Endothelial cell of umbilical vein (primary cell): Measurements from ENCODE around the gene ACAA1. TPM values are rescaled to one million over a fixed set of nuclear protein-coding genes. Genes with fewer than 3 reads are reported as not detected.

Source experiments
- BruUV-seq: library from RNA; stranded (reverse); fragments of 400-500 nt; replicated peaks from 2 replicates; lab custom pipeline; 2021; lab: Mats Ljungman, UMichigan
- CTCF ChIA-PET: fragments of 300-600, 350-600 bp; sonication (Branson Sonifier 250); formaldehyde crosslinking; loops from one replicate; lab custom pipeline; 2021; ENCODE audit warnings: antibody characterized with exemption, inconsistent platforms; lab: Charles Lee
- POLR2A ChIA-PET: fragments of 300-600, 350-600 bp; sonication (Branson Sonifier 250); formaldehyde crosslinking; loops from one replicate; lab custom pipeline; 2021; ENCODE audit warnings: antibody characterized with exemption, inconsistent platforms; lab: Charles Lee
- DNase-seq: peaks from one replicate; pipeline ENCODE4 v3.0.0-alpha.2; 2011; ENCODE audit warnings: low read depth, low spot score
- FAIRE-seq: peaks from 2 replicates; lab custom pipeline; 2011; peaks lifted over from hg19 to GRCh38; lab: Jason Lieb, UNC
- H2AFZ ChIP-seq: 2 replicates; pipeline ENCODE4 v1.6.0; 2012; ENCODE audit warnings: low read depth, low read length, control low read depth, inconsistent platforms
- H3K27ac ChIP-seq: 2 replicates; pipeline ENCODE4 v1.5.1; 2011; ENCODE audit warnings: low read depth, mild to moderate bottlenecking, control low read depth, low read length, moderate library complexity; ENCODE audit not compliant: insufficient read depth
- H3K27me3 ChIP-seq, 2 experiments: 2 replicates each; pipeline versions ENCODE4 v1.6.0 to v1.6.1; 2011; ENCODE audit warnings: low read length in 2 of 2, mixed read lengths in 1 of 2; ENCODE audit not compliant: control insufficient read depth in 2 of 2, insufficient read depth in 2 of 2
- H3K36me3 ChIP-seq, 2 experiments: 2 replicates in 1 of 2; 3 replicates in 1 of 2; pipeline ENCODE4 v1.5.1; 2011; ENCODE audit warnings: low read length in 2 of 2, mild to moderate bottlenecking in 1 of 2, moderate library complexity in 1 of 2; ENCODE audit not compliant: control insufficient read depth in 2 of 2, insufficient read depth in 2 of 2; ENCODE audit errors: extremely low read depth in 1 of 2
- H3K4me1 ChIP-seq: 3 replicates; pipeline ENCODE4 v1.5.1; 2011; ENCODE audit warnings: mild to moderate bottlenecking, low read length; ENCODE audit not compliant: control insufficient read depth, insufficient read depth; ENCODE audit errors: extremely low read depth
- H3K4me2 ChIP-seq: 2 replicates; pipeline ENCODE4 v1.6.1; 2011; ENCODE audit warnings: low read length, control low read depth, mixed read lengths; ENCODE audit not compliant: insufficient read depth
- H3K4me3 ChIP-seq, 3 experiments: fragments of 200-600 bp in 1 of 3; sonication (generic), shearing (Covaris generic) in 1 of 3; replicated peaks in 1 of 3; 2 replicates each; pipeline ENCODE4 v1.5.1; 2011 to 2016; ENCODE audit warnings: control low read depth in 3 of 3, low read length in 3 of 3, mild to moderate bottlenecking in 2 of 3, inconsistent platforms in 1 of 3, low read depth in 1 of 3, moderate library complexity in 1 of 3; ENCODE audit not compliant: insufficient read depth in 1 of 3
- H3K79me2 ChIP-seq: 2 replicates; pipeline ENCODE4 v1.6.0; 2012; ENCODE audit warnings: low read length, inconsistent platforms; ENCODE audit not compliant: control insufficient read depth, insufficient read depth
- H3K9ac ChIP-seq: replicated peaks from 2 replicates; pipeline ENCODE3; 2011; ENCODE audit warnings: low read length, control low read depth; ENCODE audit not compliant: insufficient read depth; ENCODE audit errors: extremely low read depth
- H3K9me1 ChIP-seq: replicated peaks from 3 replicates; pipeline ENCODE4 v1.6.0; 2011; ENCODE audit warnings: mild to moderate bottlenecking, low read length; ENCODE audit not compliant: control insufficient read depth, insufficient read depth; ENCODE audit errors: extremely low read depth
- H3K9me3 ChIP-seq: replicated peaks from 2 replicates; pipeline ENCODE4 v1.5.1; 2012; ENCODE audit warnings: low read length, inconsistent platforms; ENCODE audit not compliant: control insufficient read depth, insufficient read depth
- H4K20me1 ChIP-seq: replicated peaks from 2 replicates; pipeline ENCODE3; 2011; ENCODE audit warnings: mild to moderate bottlenecking, low read length; ENCODE audit not compliant: control insufficient read depth, insufficient read depth; ENCODE audit errors: extremely low read depth
- CTCF ChIP-seq, 2 donors: IDR thresholded peaks; 1 replicate in 1 of 2; 2 replicates in 1 of 2; pipeline ENCODE4 v1.5.1; 2011; ENCODE audit warnings: low read length in 2 of 2, mild to moderate bottlenecking in 2 of 2, moderate library complexity in 2 of 2, control low read depth in 1 of 2, inconsistent platforms in 1 of 2, low read depth in 1 of 2; ENCODE audit not compliant: insufficient read depth in 1 of 2; ENCODE audit errors: extremely low read depth in 1 of 2
- EZH2 ChIP-seq: IDR thresholded peaks from 2 replicates; pipeline ENCODE4 v1.6.1; 2012; ENCODE audit warnings: borderline replicate concordance, low read depth, mild to moderate bottlenecking, moderate library complexity, low read length, inconsistent platforms; ENCODE audit not compliant: severe bottlenecking
- FOS ChIP-seq: IDR thresholded peaks from 2 replicates; pipeline ENCODE4 v1.6.1; 2011; ENCODE audit warnings: mild to moderate bottlenecking, low read length, moderate library complexity, borderline replicate concordance; ENCODE audit not compliant: insufficient read depth
- GATA2 ChIP-seq: IDR thresholded peaks from 2 replicates; pipeline ENCODE4 v1.7.0; 2011; ENCODE audit warnings: low read depth, mild to moderate bottlenecking, moderate library complexity, mixed read lengths, low read length; ENCODE audit not compliant: insufficient read length, insufficient read depth
- JUN ChIP-seq: IDR thresholded peaks from 2 replicates; pipeline ENCODE4 v1.6.1; 2011; ENCODE audit warnings: borderline replicate concordance, low read depth; ENCODE audit not compliant: insufficient read length, insufficient read depth
- MAX ChIP-seq: IDR thresholded peaks from 2 replicates; pipeline ENCODE4 v1.6.1; 2011; ENCODE audit not compliant: insufficient read depth, insufficient read length
- MYC ChIP-seq: IDR thresholded peaks from one replicate; pipeline ENCODE4 v1.6.1; 2011; ENCODE audit warnings: mild to moderate bottlenecking, low read depth, low read length
- POLR2A ChIP-seq: IDR thresholded peaks from 2 replicates; pipeline ENCODE4 v1.6.1; 2012; ENCODE audit warnings: low read depth, mild to moderate bottlenecking, control low read depth, low read length
- POLR2AphosphoS5 ChIP-seq: IDR thresholded peaks from 2 replicates; pipeline ENCODE4 v1.6.1; 2012; ENCODE audit warnings: low read depth, mild to moderate bottlenecking, control low read depth, low read length, moderate library complexity; ENCODE audit not compliant: insufficient read depth
- dilution Hi-C: fragments of 300-500 bp; cut with MboI; formaldehyde crosslinking; loops from one replicate; pipeline ENCODE4 v1.15.0; 2019; ENCODE audit warnings: low sequenced_read_pairs; ENCODE audit not compliant: extremely low pct_ligation_motif_present
- intact Hi-C: fragments of 100-400 bp; cut with micrococcal nuclease; formaldehyde crosslinking; loops from one replicate; pipeline ENCODE4 v1.10.0; 2022
- polyA plus RNA-seq, 4 experiments: library from polyadenylated mRNA; depleted of rRNA in 3 of 4; stranded (reverse) in 3 of 4; unstranded in 1 of 4; fragments of >200 nt; gene quantifications; 2 replicates each; pipeline versions ENCODE4 v1.2.1 to v1.2.3, GENCODE V29; 2011 to 2012; ENCODE audit warnings: missing spikeins in 1 of 4
- total RNA-seq: library from RNA; stranded (reverse); gene quantifications from 2 replicates; pipeline ENCODE4 v1.2.3, GENCODE V29; 2021

Gene ACAA1
- total and polyA plus RNA-seq, 2 donors (not counting 3 experiments of a cell fraction or from before 2014, with no cell fraction given): 52.1 to 53.8 TPM

GRCh38 chr3:38170722-38171121, 33.8 kb upstream of the ACAA1 start:
- Histone ChIP-seq H3K9ac (no peak overlapping the region), H3K9me3 (no peaks in the 10 kb centered on the region), H2AFZ (no peak overlapping the region), H4K20me1 (no peaks in the 10 kb centered on the region), H3K4me1 (peaks cover 4% of the 10 kb centered on the region), H3K4me2 (no peak overlapping the region), H3K27ac (no peak overlapping the region), H3K9me1 (no peaks in the 10 kb centered on the region), H3K4me3 (no peak overlapping the region), H3K27me3 (no peaks in the 10 kb centered on the region), H3K79me2 (peaks cover 82% of the 10 kb centered on the region), H3K36me3 (no peaks in the 10 kb centered on the region)
- ChIA-PET POLR2A (no interaction called here), CTCF (interaction anchor here (1.8 kb wide), 1 partner anchor 76 kb away, joined by 5 read pairs; no protein-coding TSS in a partner anchor)
- FAIRE-seq (no peak), DNase-seq (no peak)
- intact Hi-C loops (no loop called here), dilution Hi-C loops (no loop called here)
- TF ChIP-seq EZH2: no peak
- TF ChIP-seq CTCF (IDR thresholded peaks at IDR 0.05; ENCODE audit: extremely low read depth in 1 of 2, insufficient read depth in 1 of 2, low read depth in 1 of 2, low read length in 2 of 2): no peak
- TF ChIP-seq MAX: no peak
- no peak for TF ChIP-seq POLR2A
- no peak for TF ChIP-seq POLR2AphosphoS5
- TF ChIP-seq MYC: no peak
- TF ChIP-seq GATA2: no peak
- no peak for TF ChIP-seq FOS
- TF ChIP-seq JUN: no peak
- no TSS peak for BruUV-seq
